Kidney (tissue), 14 donors: ENCODE data around the gene KRTAP9-4. TPM values are rescaled to one million over a fixed set of nuclear protein-coding genes. Genes with fewer than 3 reads are reported as not detected.

Experiments
- DNase-seq, 5 donors: peaks; one replicate each; pipeline ENCODE4 v3.0.0-alpha.2; 2013 to 2020
- FAIRE-seq: peaks from 2 replicates; lab custom pipeline; 2012; peaks lifted over from hg19 to GRCh38; lab: Jason Lieb, UNC
- H3K27ac ChIP-seq, 2 donors: one replicate each; pipeline ENCODE4 v1.7.0; 2013; ENCODE audit warnings: low read depth in 2 of 2, low read length in 2 of 2, inconsistent platforms in 1 of 2
- H3K27me3 ChIP-seq: one replicate; pipeline ENCODE4 v1.7.1; 2013; ENCODE audit warnings: low read length, inconsistent platforms; ENCODE audit not compliant: control insufficient read depth, insufficient read depth
- H3K36me3 ChIP-seq, 3 donors: one replicate each; pipeline versions ENCODE4 v1.7.0 to v1.7.1; 2013; ENCODE audit warnings: low read length in 3 of 3, control low read depth in 1 of 3, inconsistent platforms in 1 of 3; ENCODE audit not compliant: insufficient read depth in 3 of 3, control insufficient read depth in 2 of 3
- H3K4me1 ChIP-seq, 3 donors: one replicate each; pipeline versions ENCODE4 v1.7.0 to v1.7.1; 2013; ENCODE audit warnings: low read length in 3 of 3, inconsistent platforms in 1 of 3, low read depth in 1 of 3; ENCODE audit not compliant: control insufficient read depth in 2 of 3, insufficient read depth in 2 of 3
- H3K4me3 ChIP-seq, 3 donors: one replicate each; pipeline versions ENCODE4 v1.7.0 to v1.8.1; 2013; ENCODE audit warnings: low read length in 3 of 3, control low read depth in 1 of 3, inconsistent platforms in 1 of 3
- H3K9ac ChIP-seq, 3 donors: one replicate each; pipeline versions ENCODE4 v1.7.0 to v1.7.1; 2013; ENCODE audit warnings: low read length in 3 of 3, control low read depth in 1 of 3, inconsistent platforms in 1 of 3
- H3K9me3 ChIP-seq, 3 donors: one replicate each; pipeline versions ENCODE4 v1.7.0 to v1.7.1; 2013; ENCODE audit warnings: low read length in 3 of 3, control low read depth in 1 of 3, inconsistent platforms in 1 of 3; ENCODE audit not compliant: control insufficient read depth in 2 of 3, insufficient read depth in 1 of 3
- intact Hi-C: fragments of 100-400 bp; cut with DNase I; formaldehyde crosslinking; loops from one replicate; pipeline ENCODE4 v1.11.1; 2022
- polyA plus RNA-seq: library from polyadenylated mRNA; stranded (reverse); fragments of 350-450 nt; fragmentation: Illumina TruSeq; extraction: RNeasy Lipid Tissue Mini Kit (QIAGEN cat#74804); gene quantifications from one replicate; pipeline ENCODE4 v1.2.3, GENCODE V29; 2014; ENCODE audit warnings: low read depth, low replicate concordance; ENCODE audit not compliant: insufficient read depth
- total RNA-seq: library from RNA; stranded (reverse); fragmentation: NEBNext Ultra II Directional; extraction: Animal tissue kit (Norgen Biotek cat#: 25700); gene quantifications from one replicate; pipeline ENCODE4 v1.2.1, GENCODE V29; 2021
- TF ChIP-seq, protein P1 (sequence below): IDR thresholded peaks from 3 replicates; pipeline ENCODE4 v1.5.1; 2012; ENCODE audit warnings: mild to moderate bottlenecking, moderate library complexity, borderline replicate concordance; ENCODE audit not compliant: insufficient read depth; ENCODE audit errors: extremely low read depth
- donor health status: control.
- donor health status: control.
- donor health status: control.
- donor health status: control.
- donor health status: control.
- donor health status: DM: yes; HTN: yes; CAD: no.
- donor health status: Normal renal cell carcinoma (clear cell type).

The KRTAP9-4 gene
- total and polyA plus RNA-seq, 2 donors from 2014 or later = not detected

GRCh38 chr17:41258406-41258805 lies 8.9 kb downstream of the KRTAP9-4 start:
- intact Hi-C loops = no loop called here
- Histone ChIP-seq H3K4me1 (no peaks in the 10 kb centered on the region), H3K9me3 (no peaks in the 10 kb centered on the region), H3K4me3 (no peak overlapping the region), H3K27me3 (no peaks in the 10 kb centered on the region), H3K36me3 (no peaks in the 10 kb centered on the region), H3K9ac (no peak overlapping the region), H3K27ac (no peak overlapping the region)
- no peak for FAIRE-seq
- TF ChIP-seq, protein P1, sequence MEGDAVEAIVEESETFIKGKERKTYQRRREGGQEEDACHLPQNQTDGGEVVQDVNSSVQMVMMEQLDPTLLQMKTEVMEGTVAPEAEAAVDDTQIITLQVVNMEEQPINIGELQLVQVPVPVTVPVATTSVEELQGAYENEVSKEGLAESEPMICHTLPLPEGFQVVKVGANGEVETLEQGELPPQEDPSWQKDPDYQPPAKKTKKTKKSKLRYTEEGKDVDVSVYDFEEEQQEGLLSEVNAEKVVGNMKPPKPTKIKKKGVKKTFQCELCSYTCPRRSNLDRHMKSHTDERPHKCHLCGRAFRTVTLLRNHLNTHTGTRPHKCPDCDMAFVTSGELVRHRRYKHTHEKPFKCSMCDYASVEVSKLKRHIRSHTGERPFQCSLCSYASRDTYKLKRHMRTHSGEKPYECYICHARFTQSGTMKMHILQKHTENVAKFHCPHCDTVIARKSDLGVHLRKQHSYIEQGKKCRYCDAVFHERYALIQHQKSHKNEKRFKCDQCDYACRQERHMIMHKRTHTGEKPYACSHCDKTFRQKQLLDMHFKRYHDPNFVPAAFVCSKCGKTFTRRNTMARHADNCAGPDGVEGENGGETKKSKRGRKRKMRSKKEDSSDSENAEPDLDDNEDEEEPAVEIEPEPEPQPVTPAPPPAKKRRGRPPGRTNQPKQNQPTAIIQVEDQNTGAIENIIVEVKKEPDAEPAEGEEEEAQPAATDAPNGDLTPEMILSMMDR = no peak
- DNase-seq = no peak

GRCh38 chr17:41263212-41263611 lies 13.7 kb downstream of the KRTAP9-4 start:
- Histone ChIP-seq H3K9me3 (no peaks in the 10 kb centered on the region), H3K27ac (no peak overlapping the region), H3K9ac (no peak overlapping the region), H3K36me3 (no peaks in the 10 kb centered on the region), H3K27me3 (no peaks in the 10 kb centered on the region), H3K4me1 (no peaks in the 10 kb centered on the region), H3K4me3 (no peak overlapping the region)
- DNase-seq = no peak
- intact Hi-C loops = no loop called here
- FAIRE-seq = no peak
- TF ChIP-seq, protein P1 = no peak

DNA sequence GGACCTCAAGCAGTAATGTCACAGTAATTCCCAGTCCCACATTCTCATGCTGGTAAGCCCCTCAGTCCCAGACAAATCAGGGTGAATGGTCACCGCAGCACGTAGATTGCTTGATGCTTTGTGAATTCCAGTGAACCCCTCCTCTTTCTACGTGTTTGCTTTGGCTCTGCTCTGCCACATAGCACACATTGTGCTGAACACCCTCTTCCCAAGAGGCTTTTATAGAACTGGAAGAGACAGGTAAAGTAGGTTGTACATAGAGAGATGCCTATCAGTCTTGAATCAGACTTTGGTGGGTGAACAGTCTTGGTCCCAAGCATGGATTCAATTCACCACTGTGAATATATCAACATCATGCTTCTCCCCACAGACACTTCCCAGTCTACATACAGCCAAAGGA lies 15.1 kb downstream of the KRTAP9-4 start:
- Histone ChIP-seq H3K4me3 (no peak overlapping the region), H3K9ac (no peak overlapping the region), H3K9me3 (no peaks in the 10 kb centered on the region), H3K36me3 (no peaks in the 10 kb centered on the region), H3K27ac (no peak overlapping the region), H3K4me1 (no peaks in the 10 kb centered on the region), H3K27me3 (no peaks in the 10 kb centered on the region)
- intact Hi-C loops = no loop called here
- FAIRE-seq = no peak
- no peak for DNase-seq
- TF ChIP-seq, protein P1 = no peak

DNA sequence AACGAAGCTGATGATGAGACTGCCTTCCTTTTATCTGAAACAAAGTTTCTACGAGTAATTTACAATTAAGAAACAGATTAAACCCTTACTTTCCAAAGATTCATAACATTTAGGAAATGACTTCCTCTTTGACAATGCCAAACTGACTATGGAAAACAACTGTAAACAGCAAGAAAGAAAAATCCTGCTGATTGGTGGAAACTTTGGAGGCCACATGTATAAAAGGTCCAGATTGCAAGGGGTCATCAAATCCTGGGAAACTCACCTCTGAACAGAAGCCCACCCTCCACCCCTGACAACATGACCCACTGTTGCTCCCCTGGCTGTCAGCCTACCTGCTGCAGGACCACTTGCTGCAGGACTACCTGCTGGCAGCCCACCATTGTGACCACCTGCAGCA lies 15.6 kb downstream of the KRTAP9-4 start, which contains the start of gene KRTAP9-6:
Gene KRTAP9-6, plus strand, starts transcription at position 301 of the 400 bp plus-strand sequence. Its CDS starts 0 bp downstream, at position 301.
- TF ChIP-seq, protein P1 = no peak
- intact Hi-C loops = no loop called here

More for the DNA sequence above, 15.6 kb downstream of the KRTAP9-4 start, which contains the start of gene KRTAP9-6:
- H3K4me1 ChIP-seq = no peaks in the 10 kb centered on the region
- H3K9me3 ChIP-seq = no peaks in the 10 kb centered on the region
- no peak for FAIRE-seq
- no peaks in the 10 kb centered on the region for H3K27me3 ChIP-seq
- no peak within 1 kb of the TSS for H3K4me3 ChIP-seq
- no peak within 1 kb of the TSS for H3K9ac ChIP-seq
- DNase-seq = no peak
- H3K36me3 ChIP-seq = no peaks in the 10 kb centered on the region
- no peak within 1 kb of the TSS for H3K27ac ChIP-seq
